Muscle layer of colon (tissue), 2 donors: ENCODE results near the gene TIGIT.

Source experiments
- H3K27ac ChIP-seq: one replicate; pipeline ENCODE4 v1.7.0; 2013; ENCODE audit warnings: low read depth, mild to moderate bottlenecking, low read length, moderate library complexity
- H3K27me3 ChIP-seq, 2 donors: one replicate each; pipeline ENCODE4 v1.7.0; 2013; ENCODE audit warnings: low read length in 2 of 2, mild to moderate bottlenecking in 2 of 2; ENCODE audit not compliant: insufficient read depth in 2 of 2, control insufficient read depth in 1 of 2
- H3K36me3 ChIP-seq: one replicate; pipeline ENCODE4 v1.7.0; 2013; ENCODE audit warnings: mild to moderate bottlenecking, low read length; ENCODE audit not compliant: insufficient read depth
- H3K4me1 ChIP-seq: one replicate; pipeline ENCODE4 v1.7.0; 2013; ENCODE audit warnings: mild to moderate bottlenecking, low read length; ENCODE audit not compliant: insufficient read depth
- H3K4me3 ChIP-seq, 2 donors: one replicate each; pipeline ENCODE4 v1.7.0; 2013; ENCODE audit warnings: low read length in 2 of 2, low read depth in 1 of 2, mild to moderate bottlenecking in 1 of 2, moderate library complexity in 1 of 2
- H3K9ac ChIP-seq: one replicate; pipeline ENCODE4 v1.7.0; 2013; ENCODE audit warnings: low read length
- H3K9me3 ChIP-seq: one replicate; pipeline ENCODE4 v1.7.0; 2013; ENCODE audit warnings: mild to moderate bottlenecking, low read length
- donor health status: abdominal sarcoma.
- donor health status: Adenocarcinoma of cecum.

TIGIT gene

GRCh38 chr3:114333180-114333922 is 39.5 kb downstream of the TIGIT start:
- Histone ChIP-seq H3K9ac (no peak overlapping the region), H3K27ac (no peak overlapping the region)

GRCh38 chr3:114333923-114334240 is 40.1 kb downstream of the TIGIT start:
- H3K9ac ChIP-seq = no peak overlapping the region
- no peak overlapping the region for H3K27ac ChIP-seq
- no peaks in the 10 kb centered on the region for H3K9me3 ChIP-seq
- no peaks in the 10 kb centered on the region for H3K4me1 ChIP-seq
- H3K4me3 ChIP-seq = no peak overlapping the region
- H3K36me3 ChIP-seq = peaks cover 8% of the 10 kb centered on the region
- H3K27me3 ChIP-seq = no peaks in the 10 kb centered on the region

More at GRCh38 chr3:114333180-114333922, 39.5 kb downstream of the TIGIT start:
- Histone ChIP-seq H3K9me3 (no peaks in the 10 kb centered on the region), H3K4me1 (no peaks in the 10 kb centered on the region), H3K36me3 (peaks cover 4% of the 10 kb centered on the region), H3K4me3 (no peak overlapping the region), H3K27me3 (no peaks in the 10 kb centered on the region)

- Histone ChIP-seq H3K9ac (no peak overlapping the region), H3K36me3 (peaks cover 10% of the 10 kb centered on the region), H3K27ac (no peak overlapping the region), H3K9me3 (no peaks in the 10 kb centered on the region), H3K4me3 (no peak overlapping the region), H3K4me1 (no peaks in the 10 kb centered on the region), H3K27me3 (no peaks in the 10 kb centered on the region)
Observed at GRCh38 chr3:114336122-114336697, 42.4 kb downstream of the TIGIT start.

GRCh38 chr3:114336857-114337256 is 43.0 kb downstream of the TIGIT start:
- Histone ChIP-seq H3K9me3 (no peaks in the 10 kb centered on the region), H3K27me3 (no peaks in the 10 kb centered on the region), H3K9ac (no peak overlapping the region), H3K36me3 (peaks cover 10% of the 10 kb centered on the region), H3K4me3 (no peak overlapping the region), H3K27ac (no peak overlapping the region), H3K4me1 (no peaks in the 10 kb centered on the region)

- Histone ChIP-seq H3K9me3 (no peaks in the 10 kb centered on the region), H3K9ac (no peak overlapping the region), H3K4me1 (no peaks in the 10 kb centered on the region), H3K27me3 (no peaks in the 10 kb centered on the region), H3K27ac (no peak overlapping the region), H3K4me3 (no peak overlapping the region), H3K36me3 (peaks cover 10% of the 10 kb centered on the region)
Observed at GRCh38 chr3:114338651-114339357, 45.0 kb downstream of the TIGIT start.

- Histone ChIP-seq H3K9me3 (no peaks in the 10 kb centered on the region), H3K27me3 (no peaks in the 10 kb centered on the region), H3K9ac (no peak overlapping the region), H3K4me3 (no peak overlapping the region), H3K4me1 (no peaks in the 10 kb centered on the region), H3K27ac (no peak overlapping the region), H3K36me3 (peaks cover 4% of the 10 kb centered on the region)
Observed at GRCh38 chr3:114344492-114344891, 50.7 kb downstream of the TIGIT start.

- H3K4me3 ChIP-seq = no peak overlapping the region
- no peaks in the 10 kb centered on the region for H3K4me1 ChIP-seq
- no peak overlapping the region for H3K9ac ChIP-seq
- H3K36me3 ChIP-seq = peaks cover 27% of the 10 kb centered on the region
- H3K27ac ChIP-seq = no peak overlapping the region
- H3K27me3 ChIP-seq = no peaks in the 10 kb centered on the region
- no peaks in the 10 kb centered on the region for H3K9me3 ChIP-seq
Observed at GRCh38 chr3:114350271-114350670, 56.4 kb downstream of the TIGIT start.

GRCh38 chr3:114350690-114351089 is 56.9 kb downstream of the TIGIT start:
- Histone ChIP-seq H3K27ac (no peak overlapping the region), H3K9ac (no peak overlapping the region), H3K27me3 (no peaks in the 10 kb centered on the region), H3K4me3 (no peak overlapping the region), H3K36me3 (peaks cover 27% of the 10 kb centered on the region), H3K4me1 (no peaks in the 10 kb centered on the region), H3K9me3 (no peaks in the 10 kb centered on the region)

- no peak overlapping the region for H3K27ac ChIP-seq
- no peaks in the 10 kb centered on the region for H3K27me3 ChIP-seq
- peaks cover 27% of the 10 kb centered on the region for H3K36me3 ChIP-seq
- no peak overlapping the region for H3K4me3 ChIP-seq
- H3K9me3 ChIP-seq = no peaks in the 10 kb centered on the region
- no peaks in the 10 kb centered on the region for H3K4me1 ChIP-seq
- no peak overlapping the region for H3K9ac ChIP-seq
Observed at GRCh38 chr3:114351123-114351821, 57.4 kb downstream of the TIGIT start.

GRCh38 chr3:114351822-114352145 is 58.0 kb downstream of the TIGIT start:
- no peak overlapping the region for H3K27ac ChIP-seq
- H3K9me3 ChIP-seq = no peaks in the 10 kb centered on the region
- H3K27me3 ChIP-seq = no peaks in the 10 kb centered on the region
- no peaks in the 10 kb centered on the region for H3K4me1 ChIP-seq
- H3K9ac ChIP-seq = no peak overlapping the region
- H3K4me3 ChIP-seq = no peak overlapping the region
- peaks cover 27% of the 10 kb centered on the region for H3K36me3 ChIP-seq

GRCh38 chr3:114355653-114356052 is 61.8 kb downstream of the TIGIT start:
- Histone ChIP-seq H3K27me3 (no peaks in the 10 kb centered on the region), H3K9ac (no peak overlapping the region), H3K4me1 (no peaks in the 10 kb centered on the region), H3K9me3 (no peaks in the 10 kb centered on the region), H3K36me3 (peaks cover 11% of the 10 kb centered on the region), H3K4me3 (no peak overlapping the region), H3K27ac (no peak overlapping the region)
